ENCODE data around the gene METRN. TPM values are rescaled to one million over a fixed set of nuclear protein-coding genes. Genes with fewer than 3 reads are reported as not detected.
"Not testable (repeated sequence)": the region's sequence is repeated elsewhere in the genome, so short reads cannot be mapped to it uniquely, and the experiment has no call there.

Gene METRN
- total and polyA plus RNA-seq, 2 of the 4 experiments (the other 2 are of a cell fraction), result 6.1 to 48.2 TPM

DNA sequence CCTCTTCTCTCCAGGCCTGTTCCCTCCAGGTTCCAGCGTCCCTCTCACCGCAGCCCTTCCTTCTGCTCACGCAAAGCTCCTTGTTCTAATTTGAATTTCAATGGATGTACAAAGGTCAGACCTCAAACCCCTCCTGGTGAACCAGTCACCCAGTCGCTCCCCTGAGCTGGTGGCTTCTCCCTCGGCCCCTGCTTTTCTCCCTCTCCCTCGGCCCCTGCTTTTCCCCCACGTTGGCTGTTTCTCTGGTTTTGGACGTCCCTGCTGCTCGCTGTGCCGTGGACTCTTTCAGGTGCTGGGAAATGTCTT, 37.0 kb downstream of the METRN start:
- no peak overlapping the region for H4K91ac ChIP-seq (ENCODE audit: insufficient read depth, low read depth, low read length)
- H3K56ac ChIP-seq (ENCODE audit: extremely low read depth, insufficient read depth, low read length), result no peak overlapping the region
- H3K23ac ChIP-seq (ENCODE audit: low read depth, low read length), result no peak overlapping the region
- peaks cover 11% of the 10 kb centered on the region for H3K27me3 ChIP-seq (ENCODE audit: control insufficient read depth, insufficient read depth, low read length)
- no TSS peak for BruUV-seq (replicated peaks)
- no peak overlapping the region for H3K4me3 ChIP-seq (ENCODE audit: insufficient read depth, low read depth, low read length)
- H3K4ac ChIP-seq (ENCODE audit: low read depth, low read length), result no peak overlapping the region
- H3K9me1 ChIP-seq (ENCODE audit: insufficient read depth, low read length), result no peaks in the 10 kb centered on the region
- H3K18ac ChIP-seq (ENCODE audit: low read depth, low read length), result no peak overlapping the region
- WGBS, 2 experiments (ENCODE audit: extremely low coverage in 2 of 2, insufficient read length in 1 of 2), result 28% methylated on average over 5 of the region's 10 CpGs; no CpG with 5 or more reads in 1 of the 2 experiments
- dilution Hi-C loops (cut with HindIII; ENCODE audit: low sequenced_read_pairs, unreplicated experiment) (no loop called here), in situ Hi-C loops (cut with MboI; ENCODE audit: low sequenced_read_pairs) (no loop called here), intact Hi-C loops (cut with micrococcal nuclease) (no loop called here)
- no peak overlapping the region for H2BK5ac ChIP-seq (ENCODE audit: low read depth, low read length, poor library complexity, severe bottlenecking)
- no peak overlapping the region for H2AK9ac ChIP-seq (replicated peaks; ENCODE audit: low read depth, low read length, poor library complexity)
- peak overlapping the region; percentile 67 for H2AFZ ChIP-seq (replicated peaks; ENCODE audit: low read length, poor library complexity)
- no peak overlapping the region for H4K5ac ChIP-seq (ENCODE audit: low read depth, low read length)
- no peak overlapping the region for H4K8ac ChIP-seq (ENCODE audit: low read depth in 2 of 2, low read length in 2 of 2)
- H3K4me1 ChIP-seq (ENCODE audit: control insufficient read depth, insufficient read depth, low read length), result no peaks in the 10 kb centered on the region
- CTCF ChIA-PET, result no interaction called here
- no peak overlapping the region for H3K27ac ChIP-seq (ENCODE audit: insufficient read depth, low read length)
- no peak overlapping the region for H3K4me2 ChIP-seq (ENCODE audit: low read depth, low read length)
- POLR2A ChIA-PET (ENCODE audit: unreplicated experiment), result no interaction called here
- peaks cover 3% of the 10 kb centered on the region for H3K9me3 ChIP-seq (ENCODE audit: control insufficient read depth, insufficient read depth, low read length)
- H2AK5ac ChIP-seq (ENCODE audit: low read depth, low read length), result no peak overlapping the region
- H3K9ac ChIP-seq (ENCODE audit: low read depth, low read length), result no peak overlapping the region
- TF ChIP-seq RFX5 (IDR thresholded peaks at IDR 0.05; ENCODE audit: low read depth, low read length), result no peak
- TF ChIP-seq RAD21 (IDR thresholded peaks at IDR 0.05; ENCODE audit: low read length), result no peak
- TF ChIP-seq, protein P1, sequence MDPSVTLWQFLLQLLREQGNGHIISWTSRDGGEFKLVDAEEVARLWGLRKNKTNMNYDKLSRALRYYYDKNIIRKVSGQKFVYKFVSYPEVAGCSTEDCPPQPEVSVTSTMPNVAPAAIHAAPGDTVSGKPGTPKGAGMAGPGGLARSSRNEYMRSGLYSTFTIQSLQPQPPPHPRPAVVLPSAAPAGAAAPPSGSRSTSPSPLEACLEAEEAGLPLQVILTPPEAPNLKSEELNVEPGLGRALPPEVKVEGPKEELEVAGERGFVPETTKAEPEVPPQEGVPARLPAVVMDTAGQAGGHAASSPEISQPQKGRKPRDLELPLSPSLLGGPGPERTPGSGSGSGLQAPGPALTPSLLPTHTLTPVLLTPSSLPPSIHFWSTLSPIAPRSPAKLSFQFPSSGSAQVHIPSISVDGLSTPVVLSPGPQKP (IDR thresholded peaks at IDR 0.05; ENCODE audit: borderline replicate concordance, low read depth, low read length), result no peak
- TF ChIP-seq BHLHE40 (IDR thresholded peaks at IDR 0.05; ENCODE audit: low read depth, low read length), result no peak
- TF ChIP-seq CHD1 (IDR thresholded peaks at IDR 0.05; ENCODE audit: low read depth, low read length), result no peak
- TF ChIP-seq CEBPB (IDR thresholded peaks at IDR 0.05; ENCODE audit: low read depth, low read length), result no peak
- no peak for TF ChIP-seq MXI1 (IDR thresholded peaks at IDR 0.05; ENCODE audit: borderline replicate concordance, low read depth, low read length)
- no peak for TF ChIP-seq POLR2A (IDR thresholded peaks at IDR 0.05; ENCODE audit: low read depth, low read length)
- H4K20me1 ChIP-seq (ENCODE audit: insufficient read depth, low read length), result no peaks in the 10 kb centered on the region
- ATAC-seq (ENCODE audit: low read depth) (no peak), DNase-seq (no peak)
- H3K14ac ChIP-seq (replicated peaks; ENCODE audit: low read depth, low read length), result no peak overlapping the region
- no peak overlapping the region for H2BK15ac ChIP-seq (ENCODE audit: low read depth, low read length)
- no peak overlapping the region for H2BK20ac ChIP-seq (ENCODE audit: low read depth, low read length)
- H3K36me3 ChIP-seq (ENCODE audit: control insufficient read depth, insufficient read depth, low read length), result no peaks in the 10 kb centered on the region
- H2BK120ac ChIP-seq (ENCODE audit: low read depth, low read length), result no peak overlapping the region
- no peaks in the 10 kb centered on the region for H3K79me1 ChIP-seq (ENCODE audit: low read depth in 1 of 2, low read length in 2 of 2)

DNA sequence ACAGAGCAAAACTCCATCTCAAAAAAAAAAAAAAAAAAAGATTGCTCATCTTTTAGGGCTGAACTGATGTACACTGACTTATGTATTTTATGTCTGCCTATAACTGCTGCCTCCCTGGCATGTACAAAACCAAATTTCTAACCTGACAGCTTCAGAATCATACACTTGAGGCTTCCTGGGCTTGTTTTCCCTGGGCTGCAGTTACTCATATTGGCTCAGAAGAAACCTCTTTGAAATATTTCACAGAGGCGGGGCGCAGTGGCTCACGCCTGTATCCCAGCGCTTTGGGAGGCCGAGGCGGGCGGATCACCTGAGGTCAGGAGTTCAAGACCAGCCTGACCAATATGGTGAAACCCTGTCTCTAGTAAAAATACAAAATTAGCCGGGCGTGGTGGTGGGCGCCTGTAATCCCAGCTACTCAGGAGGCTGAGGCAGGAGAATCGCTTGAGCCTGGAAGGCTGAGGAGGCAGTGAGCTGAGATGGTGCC, 39.2 kb downstream of the METRN start:
- H3K9me3 ChIP-seq (ENCODE audit: control insufficient read depth, insufficient read depth, low read length); H3K18ac ChIP-seq (ENCODE audit: low read depth, low read length); H2BK15ac ChIP-seq (ENCODE audit: low read depth, low read length); H3K36me3 ChIP-seq (ENCODE audit: control insufficient read depth, insufficient read depth, low read length); H4K20me1 ChIP-seq (ENCODE audit: insufficient read depth, low read length); H3K4me2 ChIP-seq (ENCODE audit: low read depth, low read length); H3K23ac ChIP-seq (ENCODE audit: low read depth, low read length); H3K56ac ChIP-seq (ENCODE audit: extremely low read depth, insufficient read depth, low read length); BruUV-seq (replicated peaks); H2BK120ac ChIP-seq (ENCODE audit: low read depth, low read length); H3K9ac ChIP-seq (ENCODE audit: low read depth, low read length); H3K27ac ChIP-seq (ENCODE audit: insufficient read depth, low read length); ATAC-seq (ENCODE audit: low read depth); DNase-seq; H3K4me3 ChIP-seq (ENCODE audit: insufficient read depth, low read depth, low read length); H3K14ac ChIP-seq (replicated peaks; ENCODE audit: low read depth, low read length); H3K4me1 ChIP-seq (ENCODE audit: control insufficient read depth, insufficient read depth, low read length); H2BK5ac ChIP-seq (ENCODE audit: low read depth, low read length, poor library complexity, severe bottlenecking); dilution Hi-C loops (cut with HindIII; ENCODE audit: low sequenced_read_pairs, unreplicated experiment); H2AK9ac ChIP-seq (replicated peaks; ENCODE audit: low read depth, low read length, poor library complexity); H3K79me1 ChIP-seq (ENCODE audit: low read depth in 1 of 2, low read length in 2 of 2); H4K5ac ChIP-seq (ENCODE audit: low read depth, low read length); intact Hi-C loops (cut with micrococcal nuclease); H3K9me1 ChIP-seq (ENCODE audit: insufficient read depth, low read length); H2AK5ac ChIP-seq (ENCODE audit: low read depth, low read length); H2BK20ac ChIP-seq (ENCODE audit: low read depth, low read length); H3K4ac ChIP-seq (ENCODE audit: low read depth, low read length); H4K91ac ChIP-seq (ENCODE audit: insufficient read depth, low read depth, low read length); H4K8ac ChIP-seq (ENCODE audit: low read depth in 2 of 2, low read length in 2 of 2); CTCF ChIA-PET; in situ Hi-C loops (cut with MboI; ENCODE audit: low sequenced_read_pairs); H2AFZ ChIP-seq (replicated peaks; ENCODE audit: low read length, poor library complexity); POLR2A ChIA-PET (ENCODE audit: unreplicated experiment): not testable (repeated sequence)
- 100% methylated on average over 2 of the region's 11 CpGs; no CpG with 5 or more reads in 1 of the 2 experiments for WGBS, 2 experiments (ENCODE audit: extremely low coverage in 2 of 2, insufficient read length in 1 of 2)
- peaks cover 11% of the 10 kb centered on the region for H3K27me3 ChIP-seq (ENCODE audit: control insufficient read depth, insufficient read depth, low read length)
